NOMO-1 treated with DMSO at 0.1 percent for 48 hours (cell line): Measurements from ENCODE around the gene HAUS3.

Experiments used
- DNase-seq: peaks from one replicate; lab custom pipeline; 2025; ENCODE audit not compliant: unreplicated experiment; lab: John Stamatoyannopoulos, UW

The HAUS3 gene

GRCh38 chr4:2253160-2254084 lies 11.5 kb upstream of the HAUS3 start:
- DNase-seq: no peak

- DNase-seq: no peak
These were observed 10.7 kb upstream of the HAUS3 start for GRCh38 chr4:2252530-2253091.

- no peak for DNase-seq
These were observed 10.0 kb upstream of the HAUS3 start for GRCh38 chr4:2251795-2252529.

- DNase-seq: no peak
These were observed 9.3 kb upstream of the HAUS3 start for GRCh38 chr4:2251073-2251794.

GRCh38 chr4:2250357-2251072 lies 8.6 kb upstream of the HAUS3 start:
- no peak for DNase-seq

DNA sequence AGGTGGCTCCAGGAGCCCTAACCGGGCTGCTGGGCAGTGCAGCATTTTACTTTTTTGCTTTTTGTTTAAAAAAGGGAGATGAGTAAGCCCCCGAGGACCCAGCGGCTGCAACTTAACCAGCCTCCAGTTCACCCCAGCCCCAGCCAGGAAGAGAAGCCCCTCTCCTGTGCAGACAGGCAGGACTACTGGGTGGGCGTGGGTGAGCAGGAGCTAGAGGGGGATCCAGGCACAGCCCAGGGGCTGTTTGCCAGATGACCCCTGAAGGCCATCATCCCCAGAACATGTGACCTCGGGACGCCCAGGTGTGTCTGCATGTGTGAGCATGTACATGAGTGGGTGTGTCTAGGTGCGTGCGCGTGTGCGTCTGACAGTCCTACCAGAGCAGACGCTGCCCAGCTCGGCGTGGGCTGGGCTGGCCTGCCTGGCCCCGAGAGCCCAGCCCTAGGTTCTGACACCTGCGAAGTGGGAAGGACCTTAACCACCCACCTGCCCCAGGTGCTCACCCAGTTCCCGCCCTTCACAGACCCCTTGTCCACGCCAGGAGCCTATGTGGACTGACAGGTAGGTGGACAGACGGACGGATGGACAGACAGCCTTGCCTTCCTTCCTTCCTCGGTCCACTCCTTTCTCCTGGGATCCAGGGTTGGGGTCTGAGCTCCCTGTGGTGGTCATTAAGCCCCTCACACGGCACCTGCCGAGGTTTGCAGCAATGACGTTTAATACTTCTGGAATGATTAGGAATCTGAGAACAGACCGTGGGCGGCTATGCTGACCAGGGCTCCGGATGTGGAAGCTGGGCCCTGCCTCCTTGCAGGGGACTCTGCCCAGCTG lies 7.8 kb upstream of the HAUS3 start:
- DNase-seq: no peak

DNA sequence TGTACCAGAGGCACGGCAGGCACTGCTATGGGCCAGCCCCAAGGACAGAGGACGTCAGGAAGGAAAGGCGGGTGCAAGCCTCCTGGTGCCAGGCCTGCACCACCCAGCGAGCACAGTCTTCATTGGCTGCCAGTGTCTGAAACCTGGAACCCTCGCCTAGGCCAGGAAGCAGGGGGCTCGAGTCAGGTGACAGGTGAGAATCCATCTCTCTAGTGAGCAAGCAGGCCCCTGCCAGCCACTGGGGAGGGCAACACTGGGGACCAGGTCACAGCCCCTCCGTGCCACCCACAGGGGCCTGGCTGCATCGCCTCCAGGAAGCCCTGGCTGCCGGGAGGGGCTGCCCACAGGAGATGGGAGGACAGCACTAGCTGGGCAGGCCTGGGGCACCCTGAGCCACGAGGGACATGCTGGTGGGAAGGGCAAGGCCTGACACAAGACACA lies 6.9 kb upstream of the HAUS3 start:
- DNase-seq: no peak

GRCh38 chr4:2248044-2248780 lies 6.3 kb upstream of the HAUS3 start:
- no peak for DNase-seq

GRCh38 chr4:2247128-2248043 lies 5.5 kb upstream of the HAUS3 start:
- no peak for DNase-seq

- no peak for DNase-seq
These were observed 4.6 kb upstream of the HAUS3 start for GRCh38 chr4:2246384-2247127.

DNA sequence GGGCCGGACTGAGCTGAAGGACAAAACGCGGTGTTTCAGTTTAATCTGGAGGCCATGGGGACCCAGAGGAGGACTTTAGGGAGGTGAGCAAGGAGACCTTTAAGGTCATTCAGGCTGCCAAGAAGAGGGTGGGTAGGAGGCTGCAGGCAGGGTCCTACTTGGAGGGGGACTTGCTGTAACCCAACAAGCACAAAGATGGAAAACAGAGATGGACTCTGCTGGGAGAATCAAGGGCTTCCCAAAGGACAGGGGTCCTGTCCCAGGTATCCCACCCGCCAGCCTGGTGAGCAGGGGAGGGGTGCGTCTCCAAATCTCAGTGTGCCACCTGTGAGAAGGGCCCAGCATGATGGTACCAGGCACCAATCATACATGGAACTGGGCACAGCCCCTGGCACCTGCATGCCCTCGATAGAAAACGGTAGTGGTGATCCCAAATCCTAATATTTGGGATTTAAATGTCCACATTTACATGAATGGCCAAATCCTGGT lies 3.9 kb upstream of the HAUS3 start:
- no peak for DNase-seq

- DNase-seq: no peak
These were observed 3.3 kb upstream of the HAUS3 start for GRCh38 chr4:2245057-2245786.

GRCh38 chr4:2243681-2244380 lies 1.9 kb upstream of the HAUS3 start:
- peak; percentile 81 for DNase-seq

DNA sequence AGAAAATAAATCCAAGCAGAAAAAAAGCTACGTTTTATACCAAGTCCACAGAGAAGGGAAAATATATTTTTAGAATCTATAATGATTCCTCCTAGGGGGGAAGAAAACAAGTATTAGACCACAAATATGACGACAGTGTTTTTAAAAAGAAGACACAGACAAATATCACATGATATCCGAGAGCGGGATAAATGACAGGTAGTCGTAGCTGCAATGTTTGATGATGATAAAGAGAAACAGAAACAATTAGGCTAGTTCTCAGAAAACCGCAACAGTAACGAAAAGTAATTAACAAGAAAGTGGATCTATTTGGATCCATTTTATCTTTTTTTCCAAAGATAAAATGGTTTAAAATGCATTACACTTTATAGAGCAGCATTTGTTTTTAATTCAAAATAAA lies 918 bp downstream of the HAUS3 start:
- no peak for DNase-seq

- no peak for DNase-seq
These were observed 4.8 kb downstream of the HAUS3 start for GRCh38 chr4:2236944-2237666.
